Activated naive CD8-positive, alpha-beta T cell treated with anti-CD3 and anti-CD28 coated beads, Interleukin-2, amount 10 ng/mL, durations not matched to agents 7 days and 5 days (primary cell): Measurements from ENCODE around the gene TSPAN5. TPM values are rescaled to one million over a fixed set of nuclear protein-coding genes. Genes with fewer than 3 reads are reported as not detected.
A peak's percentile ranks its signal among the peaks of the same experiment; 100 is the strongest.

ENCODE experiments used
- ATAC-seq: fragments of 150-1000 bp; cut with Tn5 transposase; one replicate; pipeline ENCODE4 v1.10.0; 2021; ENCODE audit warnings: low read depth, moderate library complexity
- POLR2A ChIA-PET: fragments of 350-600 bp; sonication (Branson Sonifier 250); formaldehyde crosslinking; loops from one replicate; lab custom pipeline; 2021; ENCODE audit warnings: antibody characterized with exemption; lab: Charles Lee
- DNase-seq: peaks from one replicate; pipeline ENCODE4 v3.0.0; 2021
- H3K27ac Mint-ChIP-seq: one replicate; pipeline ENCODE4 v1.8.0; 2022; ENCODE audit warnings: mild to moderate bottlenecking, mixed read lengths
- H3K27me3 Mint-ChIP-seq: one replicate; pipeline ENCODE4 v1.8.0; 2022; ENCODE audit warnings: mild to moderate bottlenecking, moderate library complexity, mixed read lengths
- H3K36me3 Mint-ChIP-seq: one replicate; pipeline ENCODE4 v1.8.0; 2021; ENCODE audit warnings: mild to moderate bottlenecking, mixed read lengths
- H3K4me1 Mint-ChIP-seq: one replicate; pipeline ENCODE4 v1.8.0; 2021; ENCODE audit warnings: mixed read lengths
- H3K4me3 Mint-ChIP-seq: one replicate; pipeline ENCODE4 v1.8.0; 2022; ENCODE audit warnings: mild to moderate bottlenecking, moderate library complexity, mixed read lengths
- H3K9me3 Mint-ChIP-seq: one replicate; pipeline ENCODE4 v1.8.0; 2021; ENCODE audit warnings: mixed read lengths
- total RNA-seq, 2 experiments: library from RNA; stranded (reverse); gene quantifications; one replicate each; pipeline ENCODE4 v1.2.3, GENCODE V29; 2021

Gene TSPAN5
- total RNA-seq, 2 experiments from 2014 or later = 19.8 to 21.4 TPM

DNA sequence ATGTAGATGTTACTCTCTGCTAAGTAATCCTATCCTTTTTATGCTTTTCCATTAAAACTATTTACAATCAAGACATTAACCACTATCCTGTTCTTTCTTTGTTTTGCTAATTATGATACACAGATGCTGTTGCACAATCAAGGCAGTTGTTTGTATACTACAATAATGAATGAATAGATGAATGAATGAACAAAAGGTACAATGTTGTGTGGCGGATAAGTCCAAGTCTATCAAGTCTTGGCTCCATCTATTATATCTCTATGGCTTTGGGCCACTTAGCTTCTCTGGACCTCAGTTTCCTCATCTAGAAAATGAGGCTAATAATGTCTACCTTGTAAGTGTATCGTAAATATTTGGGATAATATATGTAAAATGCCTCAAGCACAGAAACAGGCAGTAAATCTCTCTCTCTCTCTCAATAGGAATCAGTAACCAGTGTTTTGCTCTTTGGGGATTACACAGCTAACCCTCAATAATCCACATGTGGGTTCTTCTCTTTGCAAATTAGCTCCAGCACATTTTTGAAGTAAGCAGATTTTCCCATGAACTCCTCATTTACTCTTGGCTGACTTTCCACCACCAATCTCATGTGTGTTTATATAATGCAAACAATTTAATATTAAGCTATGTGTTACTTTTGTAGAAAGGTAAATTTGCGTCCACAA lies 27.8 kb upstream of the TSPAN5 start:
- no peak for DNase-seq
- POLR2A ChIA-PET = no interaction called here
- Mint-ChIP-seq H3K9me3 (peaks cover 6% of the 10 kb centered on the region), H3K27ac (no peak overlapping the region), H3K27me3 (no peaks in the 10 kb centered on the region), H3K4me3 (no peak overlapping the region), H3K4me1 (peaks cover 18% of the 10 kb centered on the region), H3K36me3 (peaks cover 9% of the 10 kb centered on the region)
- no peak for ATAC-seq

DNA sequence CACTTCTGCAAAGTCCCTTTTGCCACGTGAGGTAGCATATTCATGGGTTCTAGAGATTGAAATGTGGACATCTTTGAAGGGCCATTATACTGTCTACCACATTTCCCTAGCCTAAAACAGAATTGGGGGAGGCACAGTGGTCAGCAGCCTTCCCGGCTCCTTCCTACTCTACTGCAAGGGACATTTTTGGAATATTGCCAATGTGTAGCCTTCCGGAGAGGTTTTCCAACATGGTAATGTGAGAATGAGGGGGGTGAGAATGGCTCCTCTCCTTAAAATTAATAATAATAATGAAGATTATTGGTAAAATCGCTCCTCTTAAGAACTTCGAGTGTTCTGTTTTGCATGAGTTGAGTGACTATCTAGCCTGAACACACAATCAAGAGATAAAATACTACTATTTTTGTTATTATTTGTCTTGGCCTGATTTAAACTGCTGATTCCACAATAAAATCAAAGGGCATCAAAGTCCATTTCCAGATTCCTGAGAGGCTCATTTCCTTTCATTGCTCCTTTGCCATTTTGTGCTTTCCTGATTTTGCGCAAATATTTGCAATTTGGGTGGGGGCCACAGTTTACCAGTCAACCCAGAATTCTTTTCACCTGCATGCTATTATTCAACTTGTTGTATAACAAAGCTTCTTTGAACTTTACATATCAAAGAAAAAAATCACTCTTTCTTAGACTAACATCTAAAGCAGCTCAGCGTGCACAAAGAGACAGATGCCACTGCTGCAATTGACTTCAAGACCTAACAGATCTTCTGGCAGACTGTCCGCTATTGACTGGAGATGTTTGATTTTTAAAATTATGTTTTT lies 27.0 kb upstream of the TSPAN5 start:
- Mint-ChIP-seq H3K4me3 (no peak overlapping the region), H3K4me1 (peaks cover 18% of the 10 kb centered on the region), H3K9me3 (peaks cover 3% of the 10 kb centered on the region), H3K27me3 (no peaks in the 10 kb centered on the region), H3K27ac (no peak overlapping the region), H3K36me3 (peaks cover 6% of the 10 kb centered on the region)
- POLR2A ChIA-PET = no interaction called here
- DNase-seq = no peak
- ATAC-seq = no peak

DNA sequence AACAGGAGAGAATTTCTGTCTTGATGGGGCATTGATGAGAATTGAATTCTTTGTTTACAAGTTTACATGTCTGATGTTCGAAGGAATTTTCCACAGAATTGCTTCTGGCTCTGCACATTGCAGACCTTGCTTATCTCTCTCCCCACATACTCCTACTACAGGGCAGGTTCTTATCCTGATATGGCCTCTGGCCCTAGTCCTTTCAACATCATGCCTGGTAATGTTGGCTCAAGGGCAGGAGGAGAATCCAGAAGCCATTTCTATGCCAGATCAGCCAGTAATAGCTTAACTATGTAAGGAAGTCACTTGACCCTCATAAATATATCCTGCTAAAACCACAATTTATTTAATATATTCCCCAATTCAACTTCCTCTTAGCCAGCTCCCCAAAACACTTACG lies 24.3 kb upstream of the TSPAN5 start:
- DNase-seq (no peak), ATAC-seq (no peak)
- Mint-ChIP-seq H3K27ac (no peak overlapping the region), H3K27me3 (no peaks in the 10 kb centered on the region), H3K36me3 (peaks cover 1% of the 10 kb centered on the region), H3K9me3 (no peaks in the 10 kb centered on the region), H3K4me3 (no peak overlapping the region), H3K4me1 (no peaks in the 10 kb centered on the region)
- POLR2A ChIA-PET = no interaction called here

DNA sequence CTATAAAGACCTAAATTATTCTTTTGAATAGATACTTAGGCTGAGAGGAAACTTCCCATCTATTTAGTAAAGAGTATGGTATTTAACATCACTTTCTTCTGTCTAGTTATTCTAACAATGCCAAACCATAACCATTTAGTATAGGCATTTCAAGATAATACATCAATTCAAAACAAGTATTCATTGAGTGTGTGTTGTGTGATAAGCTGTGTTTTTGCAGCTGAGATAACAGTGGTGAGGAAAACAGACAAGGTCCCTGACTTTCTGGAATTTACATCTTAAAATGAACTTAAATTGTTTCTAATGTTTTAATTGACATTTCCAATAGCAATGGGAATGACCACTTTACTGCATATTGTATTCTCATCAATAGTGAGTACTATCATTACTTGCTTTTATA lies 22.4 kb upstream of the TSPAN5 start:
- Mint-ChIP-seq H3K4me1 (no peaks in the 10 kb centered on the region), H3K27ac (no peak overlapping the region), H3K4me3 (no peak overlapping the region), H3K36me3 (peaks cover 1% of the 10 kb centered on the region), H3K27me3 (no peaks in the 10 kb centered on the region), H3K9me3 (peaks cover 2% of the 10 kb centered on the region)
- DNase-seq (no peak), ATAC-seq (no peak)
- POLR2A ChIA-PET = no interaction called here

DNA sequence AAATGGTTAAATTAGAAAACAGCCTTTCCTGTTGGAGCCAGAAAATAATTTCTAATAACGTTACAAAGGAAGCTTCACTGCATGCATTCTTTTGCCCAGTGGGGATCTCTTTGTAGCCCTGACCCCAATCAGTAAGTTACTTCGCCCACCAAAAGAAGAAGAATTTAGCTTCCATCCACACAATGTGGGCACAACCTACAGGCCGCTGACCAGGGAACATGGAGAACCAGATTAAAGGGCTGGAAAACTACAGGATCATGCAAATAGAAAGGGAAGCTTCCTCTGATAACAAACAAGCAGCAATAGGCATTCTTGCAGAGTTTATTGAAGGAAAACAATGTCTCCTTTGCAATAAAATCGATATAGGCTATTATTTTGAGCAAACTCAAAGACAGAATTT lies 21.3 kb upstream of the TSPAN5 start:
- Mint-ChIP-seq H3K9me3 (peaks cover 2% of the 10 kb centered on the region), H3K27ac (no peak overlapping the region), H3K27me3 (no peaks in the 10 kb centered on the region), H3K4me1 (no peaks in the 10 kb centered on the region), H3K36me3 (peaks cover 1% of the 10 kb centered on the region), H3K4me3 (no peak overlapping the region)
- ATAC-seq (no peak), DNase-seq (no peak)
- POLR2A ChIA-PET = no interaction called here

DNA sequence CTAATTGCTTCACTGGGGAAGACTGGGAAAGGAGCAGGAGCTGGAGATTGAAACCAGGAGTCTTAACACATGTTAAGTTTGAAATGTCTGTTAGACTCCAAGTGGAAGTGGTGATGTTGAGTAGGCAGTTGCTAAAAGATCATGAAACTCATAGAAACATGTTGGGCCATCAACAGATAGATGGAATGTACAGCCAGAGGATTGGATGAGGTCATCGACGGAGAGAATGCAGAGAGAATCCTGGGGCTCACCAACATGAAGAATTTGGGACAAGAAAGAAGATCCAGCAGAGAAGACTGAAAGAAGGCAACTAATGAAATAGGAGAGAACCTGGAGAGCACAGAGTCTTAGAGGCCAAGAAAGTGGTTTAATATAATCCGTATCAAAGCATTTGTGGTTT lies 19.4 kb upstream of the TSPAN5 start:
- ATAC-seq = no peak
- Mint-ChIP-seq H3K9me3 (peaks cover 2% of the 10 kb centered on the region), H3K27ac (no peak overlapping the region), H3K27me3 (no peaks in the 10 kb centered on the region), H3K4me1 (peaks cover 9% of the 10 kb centered on the region), H3K4me3 (no peak overlapping the region), H3K36me3 (peaks cover 4% of the 10 kb centered on the region)
- POLR2A ChIA-PET = no interaction called here
- DNase-seq = no peak

DNA sequence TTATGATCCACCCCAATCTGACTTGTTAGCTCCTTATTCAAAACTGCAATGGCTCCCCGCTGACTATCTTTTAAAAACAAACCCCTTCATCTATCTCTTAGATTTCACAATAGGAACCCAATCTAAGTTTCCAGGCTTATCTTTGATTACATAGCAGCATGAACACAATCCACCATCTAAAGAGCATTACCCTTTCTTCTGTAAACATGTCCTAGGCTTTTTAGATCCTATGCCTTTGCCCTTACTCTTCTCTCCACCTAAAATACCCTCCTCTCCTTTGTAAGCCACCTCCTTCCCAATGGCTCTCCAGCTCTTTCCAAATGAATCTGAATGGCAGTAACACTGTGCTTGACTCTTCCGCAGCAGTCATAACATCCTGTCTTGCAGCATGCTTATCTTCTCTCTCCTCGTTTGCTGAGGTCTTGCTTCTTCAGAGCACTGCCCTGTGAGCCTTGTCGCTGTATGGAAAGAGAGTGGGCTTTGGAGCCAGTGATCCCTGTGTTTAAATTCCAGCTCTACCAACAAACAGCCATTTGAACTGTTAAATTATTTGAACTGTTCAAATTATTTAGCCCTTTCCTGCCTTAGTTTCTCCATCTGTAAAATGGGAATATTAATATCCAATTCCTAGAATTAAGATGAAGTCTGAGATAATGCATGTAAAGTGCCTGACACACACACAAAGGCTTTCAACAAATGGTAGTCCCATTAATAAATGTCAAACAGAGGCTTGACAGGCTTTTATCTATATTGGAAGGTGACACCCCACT lies 16.2 kb upstream of the TSPAN5 start:
- Mint-ChIP-seq H3K36me3 (peaks cover 8% of the 10 kb centered on the region), H3K4me1 (peaks cover 12% of the 10 kb centered on the region), H3K9me3 (peaks cover 2% of the 10 kb centered on the region), H3K27ac (no peak overlapping the region), H3K27me3 (peaks cover 2% of the 10 kb centered on the region), H3K4me3 (no peak overlapping the region)
- POLR2A ChIA-PET = no interaction called here
- DNase-seq = no peak
- no peak for ATAC-seq

DNA sequence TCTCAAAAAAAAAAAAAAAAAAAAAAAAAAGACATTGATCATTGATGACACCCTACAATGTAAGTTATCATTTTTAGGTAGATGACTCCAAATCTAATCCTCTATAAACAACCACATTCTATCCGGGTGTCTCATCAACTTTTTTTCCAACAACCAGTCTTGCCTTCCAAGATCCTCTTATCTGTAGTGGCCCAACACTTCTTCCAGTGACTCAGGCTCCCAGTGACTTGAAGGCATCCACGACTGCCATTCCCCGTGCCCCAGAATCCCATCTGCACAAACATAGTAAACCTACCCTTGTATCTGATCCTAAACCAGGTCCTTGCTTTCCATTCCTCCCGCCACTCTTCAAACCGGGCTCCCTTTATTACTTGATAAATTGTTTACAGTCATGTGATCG lies 15.6 kb upstream of the TSPAN5 start:
- Mint-ChIP-seq H3K4me1 (peaks cover 12% of the 10 kb centered on the region), H3K27ac (no peak overlapping the region), H3K4me3 (no peak overlapping the region), H3K36me3 (peaks cover 8% of the 10 kb centered on the region), H3K9me3 (peaks cover 2% of the 10 kb centered on the region), H3K27me3 (peaks cover 2% of the 10 kb centered on the region)
- no peak for DNase-seq
- ATAC-seq = no peak
- POLR2A ChIA-PET = no interaction called here

DNA sequence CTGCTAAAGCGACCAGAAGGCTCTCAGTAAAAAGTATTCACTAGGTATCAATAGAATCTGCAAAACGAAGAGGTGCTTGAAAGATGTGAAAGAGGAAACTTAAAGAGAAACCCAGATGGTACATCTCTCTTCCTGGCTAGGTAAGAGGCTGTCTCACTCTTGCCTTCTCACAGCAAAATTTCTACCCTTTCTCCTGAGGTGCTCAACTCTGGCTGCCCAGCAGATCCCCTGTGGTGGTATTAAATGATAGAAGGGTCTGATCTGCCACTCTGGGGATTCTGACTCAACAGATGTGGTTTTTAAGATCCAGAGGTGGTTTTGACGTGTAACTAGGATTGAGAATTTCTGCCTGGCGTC lies 14.9 kb upstream of the TSPAN5 start:
- DNase-seq = no peak
- Mint-ChIP-seq H3K9me3 (peaks cover 2% of the 10 kb centered on the region), H3K27me3 (peaks cover 2% of the 10 kb centered on the region), H3K4me1 (peaks cover 12% of the 10 kb centered on the region), H3K36me3 (peaks cover 8% of the 10 kb centered on the region), H3K4me3 (peak overlapping the region; percentile 64), H3K27ac (peak overlapping the region; percentile 64)
- POLR2A ChIA-PET = no interaction called here
- peak; percentile 36 for ATAC-seq

DNA sequence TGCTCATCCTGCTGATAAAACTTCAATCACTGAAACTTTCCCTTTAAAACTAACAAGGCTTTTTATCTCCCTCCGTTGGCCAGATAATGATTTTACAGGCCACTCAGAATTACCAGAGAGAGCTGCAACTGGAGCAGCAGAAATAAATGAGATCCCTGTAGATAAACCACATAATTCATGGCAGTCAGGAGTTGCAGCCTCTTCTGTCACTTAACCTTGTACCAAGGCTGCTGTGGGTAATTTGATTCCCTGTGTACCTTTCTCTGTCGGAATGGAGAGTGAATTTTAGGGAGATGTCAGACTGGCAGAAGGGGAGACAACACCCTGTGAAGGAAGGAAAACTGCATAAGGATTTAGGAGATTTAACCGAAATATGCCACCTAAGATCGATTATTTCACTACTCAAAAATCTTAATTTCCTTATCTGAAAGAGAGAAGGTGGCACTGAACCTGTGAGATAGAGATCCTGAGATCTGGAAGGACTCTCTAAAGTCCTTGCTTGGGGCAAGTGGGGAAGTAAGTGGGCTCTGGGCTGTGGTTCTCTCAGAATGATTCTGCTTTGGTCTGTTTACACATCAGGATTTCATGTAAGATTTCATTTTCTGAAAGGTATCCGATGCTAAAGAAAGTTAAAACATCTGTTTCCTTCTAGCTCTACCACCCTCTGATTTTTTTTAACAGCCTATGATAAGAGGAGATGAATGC lies 14.3 kb upstream of the TSPAN5 start:
- H3K27me3 Mint-ChIP-seq = peaks cover 2% of the 10 kb centered on the region
- ATAC-seq = no peak
- POLR2A ChIA-PET = no interaction called here
- H3K27ac Mint-ChIP-seq = peak overlapping the region; percentile 64
- peak overlapping the region; percentile 64 for H3K4me3 Mint-ChIP-seq
- H3K4me1 Mint-ChIP-seq = peaks cover 12% of the 10 kb centered on the region
- no peak for DNase-seq
- H3K9me3 Mint-ChIP-seq = peaks cover 2% of the 10 kb centered on the region
- peaks cover 7% of the 10 kb centered on the region for H3K36me3 Mint-ChIP-seq

DNA sequence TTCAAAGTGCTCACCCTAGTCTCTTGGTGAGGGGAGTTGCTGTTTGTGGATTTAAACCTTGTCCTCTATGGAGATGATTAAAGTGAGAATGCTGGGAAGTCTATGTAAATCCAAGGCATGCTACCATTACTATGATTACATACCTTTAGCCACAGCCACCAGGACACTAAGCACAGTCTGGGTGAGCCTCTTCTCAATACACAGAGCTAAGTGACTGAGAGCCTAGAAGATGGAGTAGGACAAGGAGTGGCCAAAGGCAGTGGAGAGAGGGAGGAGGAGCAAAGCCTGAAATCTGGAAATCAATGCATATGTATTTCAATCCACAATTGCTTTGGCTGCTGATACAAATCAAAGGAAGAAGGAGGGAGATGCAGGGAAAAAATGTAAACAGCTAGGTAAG lies 12.7 kb upstream of the TSPAN5 start:
- peaks cover under 1% of the 10 kb centered on the region for H3K9me3 Mint-ChIP-seq

DNA sequence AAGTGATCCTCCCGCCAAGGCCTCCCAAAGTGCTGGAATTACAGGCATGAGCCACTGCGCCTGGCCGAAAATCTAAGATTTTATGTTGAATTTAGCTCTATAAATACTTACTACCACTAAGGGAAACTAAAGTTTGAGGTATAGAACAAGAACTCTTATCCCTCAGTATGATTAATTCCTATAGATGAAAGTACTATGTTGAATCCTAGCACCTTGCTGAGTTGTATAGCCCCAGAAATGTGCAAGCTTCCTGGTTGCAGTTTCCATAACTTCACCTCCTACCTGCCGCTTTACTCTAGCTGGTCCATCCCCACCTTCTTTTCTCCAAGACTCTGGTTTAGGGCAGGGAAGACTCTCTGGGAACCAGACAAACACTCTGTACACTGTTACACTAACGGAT lies 11.8 kb upstream of the TSPAN5 start:
- no peak overlapping the region for H3K4me3 Mint-ChIP-seq
- peaks cover 2% of the 10 kb centered on the region for H3K27me3 Mint-ChIP-seq
- ATAC-seq (no peak), DNase-seq (no peak)
- peaks cover 5% of the 10 kb centered on the region for H3K9me3 Mint-ChIP-seq
- H3K27ac Mint-ChIP-seq = no peak overlapping the region
- peaks cover 12% of the 10 kb centered on the region for H3K4me1 Mint-ChIP-seq
- peaks cover 14% of the 10 kb centered on the region for H3K36me3 Mint-ChIP-seq
- POLR2A ChIA-PET = no interaction called here

More for the DNA sequence above, 12.7 kb upstream of the TSPAN5 start:
- Mint-ChIP-seq H3K27ac (peak overlapping the region; percentile 17), H3K4me1 (peaks cover 12% of the 10 kb centered on the region), H3K4me3 (no peak overlapping the region), H3K36me3 (peaks cover 10% of the 10 kb centered on the region), H3K27me3 (peaks cover 2% of the 10 kb centered on the region)
- POLR2A ChIA-PET = interaction anchor here (1.2 kb wide), 1 partner anchor 8 kb away, joined by 3 read pairs; no protein-coding TSS in a partner anchor
- ATAC-seq = no peak
- DNase-seq = no peak

DNA sequence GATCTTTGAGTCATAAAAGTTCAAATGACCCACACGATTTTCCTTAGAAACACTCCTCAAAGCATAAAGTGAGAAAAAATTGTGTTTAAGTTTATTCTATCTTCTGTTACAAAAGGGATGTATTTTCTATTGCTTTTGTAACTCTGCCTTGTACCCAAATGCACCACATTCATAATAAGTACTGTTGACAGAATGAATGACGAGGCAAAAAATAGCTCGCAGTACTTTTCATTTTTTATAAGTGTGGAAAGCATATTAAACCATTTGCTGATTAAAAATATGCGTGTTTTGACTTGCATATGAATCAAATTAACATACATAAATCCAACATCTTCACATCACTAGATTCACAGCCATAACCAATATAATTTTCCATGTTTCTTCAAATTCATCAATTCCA lies 11.2 kb upstream of the TSPAN5 start:
- POLR2A ChIA-PET = no interaction called here
- Mint-ChIP-seq H3K4me3 (no peak overlapping the region), H3K9me3 (peaks cover 7% of the 10 kb centered on the region), H3K27me3 (peaks cover 2% of the 10 kb centered on the region), H3K36me3 (peaks cover 16% of the 10 kb centered on the region), H3K4me1 (peaks cover 14% of the 10 kb centered on the region), H3K27ac (no peak overlapping the region)
- DNase-seq = no peak
- ATAC-seq = no peak
